Central memory CD8-positive, alpha-beta T cell (primary cell): ENCODE results near the gene GPN1.
A peak's percentile ranks its signal among the peaks of the same experiment; 100 is the strongest.
"Not testable (repeated sequence)": the region's sequence is repeated elsewhere in the genome, so short reads cannot be mapped to it uniquely, and the experiment has no call there.

Experiments
- ATAC-seq: fragments of 150-1000 bp; cut with Tn5 transposase; replicated peaks from 2 replicates; pipeline ENCODE4 v1.10.0; 2022; ENCODE audit warnings: mild to moderate bottlenecking, moderate FRiP score, moderate number of reproducible peaks; ENCODE audit not compliant: poor library complexity, severe bottlenecking; ENCODE audit errors: extremely low read depth
- DNase-seq, 2 donors: peaks; one replicate each; pipeline ENCODE4 v3.0.0; 2021; ENCODE audit warnings: low spot score in 2 of 2
- H3K27ac Mint-ChIP-seq: one replicate; pipeline ENCODE4 v1.8.0; 2022; ENCODE audit warnings: low read depth, mild to moderate bottlenecking, moderate library complexity, mixed read lengths
- H3K27me3 Mint-ChIP-seq: one replicate; pipeline ENCODE4 v1.8.0; 2022; ENCODE audit warnings: mixed read lengths
- H3K36me3 Mint-ChIP-seq: one replicate; pipeline ENCODE4 v1.8.0; 2022; ENCODE audit warnings: mild to moderate bottlenecking, moderate library complexity, mixed read lengths; ENCODE audit not compliant: insufficient read depth
- H3K4me1 Mint-ChIP-seq: one replicate; pipeline ENCODE4 v1.8.0; 2022; ENCODE audit warnings: mixed read lengths
- H3K4me3 Mint-ChIP-seq: one replicate; pipeline ENCODE4 v1.8.0; 2022; ENCODE audit warnings: mild to moderate bottlenecking, moderate library complexity, mixed read lengths
- H3K9me3 Mint-ChIP-seq: one replicate; pipeline ENCODE4 v1.8.0; 2022; ENCODE audit warnings: mixed read lengths

GPN1 gene

GRCh38 chr2:27595412-27595811, 33.4 kb upstream of the GPN1 start:
- DNase-seq, H3K9me3 Mint-ChIP-seq, H3K27me3 Mint-ChIP-seq, ATAC-seq, H3K4me3 Mint-ChIP-seq: not testable (repeated sequence)
- H3K36me3 Mint-ChIP-seq = peaks cover 23% of the 10 kb centered on the region
- peaks cover 36% of the 10 kb centered on the region for H3K4me1 Mint-ChIP-seq
- H3K27ac Mint-ChIP-seq = peak overlapping the region; percentile 81

GRCh38 chr2:27596627-27597026, 32.2 kb upstream of the GPN1 start:
- no peak overlapping the region for H3K4me3 Mint-ChIP-seq
- peak overlapping the region; percentile 59 for H3K27ac Mint-ChIP-seq
- no peaks in the 10 kb centered on the region for H3K27me3 Mint-ChIP-seq
- no peaks in the 10 kb centered on the region for H3K9me3 Mint-ChIP-seq
- ATAC-seq = no peak
- H3K4me1 Mint-ChIP-seq = peaks cover 33% of the 10 kb centered on the region
- peaks cover 35% of the 10 kb centered on the region for H3K36me3 Mint-ChIP-seq
- DNase-seq = no peak

- no peak overlapping the region for H3K4me3 Mint-ChIP-seq
- H3K4me1 Mint-ChIP-seq = no peaks in the 10 kb centered on the region
- peak overlapping the region; percentile 70 for H3K27ac Mint-ChIP-seq
- no peaks in the 10 kb centered on the region for H3K9me3 Mint-ChIP-seq
- no peaks in the 10 kb centered on the region for H3K27me3 Mint-ChIP-seq
- peaks cover 71% of the 10 kb centered on the region for H3K36me3 Mint-ChIP-seq
- DNase-seq (no peak), ATAC-seq (no peak)
These were observed 22.2 kb upstream of the GPN1 start for GRCh38 chr2:27606611-27607010.

- Mint-ChIP-seq H3K36me3 (peaks cover 52% of the 10 kb centered on the region), H3K4me3 (no peak overlapping the region), H3K27ac (no peak overlapping the region), H3K27me3 (no peaks in the 10 kb centered on the region), H3K9me3 (no peaks in the 10 kb centered on the region), H3K4me1 (no peaks in the 10 kb centered on the region)
- ATAC-seq (no peak), DNase-seq (no peak)
These were observed 14.9 kb upstream of the GPN1 start for GRCh38 chr2:27613985-27614384.

DNA sequence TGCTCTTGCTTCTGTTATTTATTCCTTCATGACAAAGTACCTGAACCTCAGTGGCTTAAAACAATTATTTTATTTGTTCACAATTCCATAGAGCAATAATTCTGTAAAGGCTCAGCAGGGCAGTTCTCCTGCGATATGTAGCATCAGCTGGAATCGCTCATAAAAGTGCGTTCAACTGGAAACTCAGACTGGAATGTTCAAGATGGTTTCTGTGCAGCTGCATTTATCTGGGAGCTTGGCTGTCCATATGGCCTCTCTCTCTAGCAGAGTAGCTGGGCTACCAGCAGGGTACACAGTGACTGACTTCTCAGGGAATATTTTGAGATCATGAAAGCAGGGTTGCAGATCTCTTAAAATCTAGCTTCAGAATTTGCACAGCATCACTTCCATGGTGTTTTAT, 13.5 kb upstream of the GPN1 start:
- DNase-seq (no peak), ATAC-seq (no peak)
- H3K4me1 Mint-ChIP-seq = no peaks in the 10 kb centered on the region
- no peaks in the 10 kb centered on the region for H3K27me3 Mint-ChIP-seq
- H3K4me3 Mint-ChIP-seq = no peak overlapping the region
- peaks cover 52% of the 10 kb centered on the region for H3K36me3 Mint-ChIP-seq
- no peak overlapping the region for H3K27ac Mint-ChIP-seq
- H3K9me3 Mint-ChIP-seq = no peaks in the 10 kb centered on the region

DNA sequence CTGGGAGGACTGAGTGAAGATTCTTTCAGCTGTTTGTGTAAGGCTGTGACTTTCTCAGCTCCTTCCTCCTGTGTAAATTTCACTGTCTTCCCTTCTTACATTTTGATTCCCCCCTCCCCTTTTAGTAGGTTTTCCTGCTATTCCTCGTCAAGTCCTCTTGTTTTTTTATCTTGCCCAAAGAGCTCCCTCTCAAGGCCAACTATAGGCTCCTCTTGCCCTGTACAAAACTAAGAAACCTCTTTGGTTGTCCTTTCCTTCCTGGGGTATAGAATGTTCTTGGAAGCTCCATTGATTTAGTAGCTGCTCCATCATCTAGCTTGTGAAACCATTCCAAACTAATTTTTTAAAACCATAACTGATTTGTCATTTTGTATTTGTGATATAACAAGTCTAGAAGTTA, 7.3 kb upstream of the GPN1 start:
- Mint-ChIP-seq H3K4me1 (no peaks in the 10 kb centered on the region), H3K27me3 (no peaks in the 10 kb centered on the region), H3K27ac (no peak overlapping the region), H3K4me3 (no peak overlapping the region), H3K9me3 (no peaks in the 10 kb centered on the region), H3K36me3 (peaks cover 55% of the 10 kb centered on the region)
- DNase-seq = no peak
- no peak for ATAC-seq

DNA sequence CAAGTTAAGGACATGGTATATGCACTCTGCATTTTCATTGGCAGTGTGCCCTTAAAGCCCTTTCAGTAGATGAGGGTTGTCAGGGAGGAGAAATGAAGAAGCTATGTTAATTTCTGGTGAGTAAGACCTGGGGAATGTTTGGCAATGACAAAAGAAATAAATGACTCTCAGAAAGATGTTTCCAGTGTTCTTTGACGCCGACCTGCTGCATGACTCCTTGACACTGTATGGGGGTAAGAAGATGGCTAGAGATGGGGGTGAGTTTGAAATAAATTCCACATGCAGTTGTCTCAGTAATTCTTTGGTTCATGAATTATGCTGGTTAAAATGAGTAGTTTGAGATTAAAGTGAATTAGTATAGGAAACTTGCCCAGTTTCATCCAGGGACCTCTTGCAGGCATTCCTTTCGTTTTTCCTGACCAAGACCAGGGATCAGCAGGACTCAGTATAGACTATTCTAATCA, 5.9 kb upstream of the GPN1 start:
- H3K36me3 Mint-ChIP-seq = peaks cover 42% of the 10 kb centered on the region
- H3K27ac Mint-ChIP-seq = no peak overlapping the region
- ATAC-seq (no peak), DNase-seq (no peak)
- no peaks in the 10 kb centered on the region for H3K27me3 Mint-ChIP-seq
- H3K9me3 Mint-ChIP-seq = no peaks in the 10 kb centered on the region
- H3K4me1 Mint-ChIP-seq = peaks cover 4% of the 10 kb centered on the region
- H3K4me3 Mint-ChIP-seq = no peak overlapping the region

- Mint-ChIP-seq H3K27ac (no peak overlapping the region), H3K4me3 (no peak overlapping the region), H3K27me3 (no peaks in the 10 kb centered on the region), H3K4me1 (peaks cover 4% of the 10 kb centered on the region), H3K9me3 (no peaks in the 10 kb centered on the region), H3K36me3 (peaks cover 28% of the 10 kb centered on the region)
- DNase-seq (no peak), ATAC-seq (no peak)
These were observed 3.9 kb upstream of the GPN1 start for GRCh38 chr2:27624943-27625342.

- H3K36me3 Mint-ChIP-seq = peaks cover 23% of the 10 kb centered on the region
These were observed 2.5 kb upstream of the GPN1 start for GRCh38 chr2:27626323-27626722.

GRCh38 chr2:27626921-27627320, 1.9 kb upstream of the GPN1 start:
- not testable (repeated sequence) for H3K27me3 Mint-ChIP-seq, H3K9me3 Mint-ChIP-seq, DNase-seq, H3K4me3 Mint-ChIP-seq, ATAC-seq
- Mint-ChIP-seq H3K27ac (peak overlapping the region; percentile 76), H3K36me3 (peaks cover 22% of the 10 kb centered on the region), H3K4me1 (peaks cover 11% of the 10 kb centered on the region)

More at GRCh38 chr2:27626323-27626722, 2.5 kb upstream of the GPN1 start:
- DNase-seq, H3K27ac Mint-ChIP-seq, H3K4me3 Mint-ChIP-seq, H3K9me3 Mint-ChIP-seq, H3K27me3 Mint-ChIP-seq, ATAC-seq: not testable (repeated sequence)
- peaks cover 11% of the 10 kb centered on the region for H3K4me1 Mint-ChIP-seq

- no peaks in the 10 kb centered on the region for H3K27me3 Mint-ChIP-seq
- no peak overlapping the region for H3K4me3 Mint-ChIP-seq
- no peaks in the 10 kb centered on the region for H3K9me3 Mint-ChIP-seq
- peaks cover 15% of the 10 kb centered on the region for H3K36me3 Mint-ChIP-seq
- DNase-seq (peak in 1 of 2 donors; percentile 10), ATAC-seq (peak; percentile 12)
- H3K27ac Mint-ChIP-seq = peak overlapping the region; percentile 76
- peaks cover 11% of the 10 kb centered on the region for H3K4me1 Mint-ChIP-seq
These were observed 685 bp upstream of the GPN1 start for GRCh38 chr2:27627963-27628766.

- not testable (repeated sequence) for H3K27me3 Mint-ChIP-seq, H3K4me3 Mint-ChIP-seq, DNase-seq, H3K27ac Mint-ChIP-seq, ATAC-seq, H3K9me3 Mint-ChIP-seq
- Mint-ChIP-seq H3K36me3 (peaks cover 27% of the 10 kb centered on the region), H3K4me1 (peaks cover 15% of the 10 kb centered on the region)
These were observed 1.4 kb downstream of the GPN1 start for GRCh38 chr2:27630257-27630656.

- Mint-ChIP-seq H3K27ac (no peak overlapping the region), H3K36me3 (peaks cover 57% of the 10 kb centered on the region), H3K27me3 (no peaks in the 10 kb centered on the region), H3K4me3 (no peak overlapping the region), H3K9me3 (no peaks in the 10 kb centered on the region), H3K4me1 (peaks cover 25% of the 10 kb centered on the region)
- DNase-seq (no peak), ATAC-seq (no peak)
These were observed 5.4 kb downstream of the GPN1 start for GRCh38 chr2:27634291-27634690.
